ENCODE results near the gene KCNE1.

DNA sequence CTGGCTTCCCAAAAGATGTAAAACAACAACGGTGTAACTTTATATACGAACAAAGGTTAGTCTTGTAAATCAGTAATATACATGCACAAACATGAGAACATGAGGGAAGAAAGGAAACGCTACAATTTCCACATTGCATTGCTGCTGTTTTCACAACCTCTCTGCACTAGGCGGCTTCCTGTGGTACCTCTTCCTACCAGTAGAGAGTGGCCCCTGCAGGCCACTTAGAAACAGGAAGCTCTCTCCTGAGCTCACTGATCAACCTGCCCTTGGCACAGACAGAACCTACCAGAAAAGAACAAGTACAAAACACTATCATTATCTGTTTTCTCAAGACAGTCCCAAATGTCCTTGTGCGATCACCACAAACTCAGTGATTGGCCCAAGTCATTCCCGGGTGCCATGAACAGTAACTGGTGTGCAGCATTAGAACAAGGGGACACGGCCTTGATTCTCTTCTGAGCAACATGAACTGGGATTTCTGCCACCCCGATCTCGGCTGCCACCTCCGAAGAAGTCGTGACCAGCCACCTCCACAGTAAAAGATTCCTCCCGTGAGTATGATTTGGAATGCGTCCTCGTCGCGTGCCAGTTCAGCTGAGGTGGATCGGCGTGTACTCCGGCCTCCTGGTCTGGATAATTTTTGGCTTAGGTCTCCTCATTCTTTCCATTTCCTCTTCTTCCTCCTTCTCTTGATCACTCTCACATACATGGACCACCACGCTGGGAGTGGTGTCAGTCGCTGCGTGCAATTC is 5.7 kb upstream of the KCNE1 start:
- no peak for TF ChIP-seq POLR2A (IDR thresholded peaks at IDR 0.05)
- TF ChIP-seq, protein P1, sequence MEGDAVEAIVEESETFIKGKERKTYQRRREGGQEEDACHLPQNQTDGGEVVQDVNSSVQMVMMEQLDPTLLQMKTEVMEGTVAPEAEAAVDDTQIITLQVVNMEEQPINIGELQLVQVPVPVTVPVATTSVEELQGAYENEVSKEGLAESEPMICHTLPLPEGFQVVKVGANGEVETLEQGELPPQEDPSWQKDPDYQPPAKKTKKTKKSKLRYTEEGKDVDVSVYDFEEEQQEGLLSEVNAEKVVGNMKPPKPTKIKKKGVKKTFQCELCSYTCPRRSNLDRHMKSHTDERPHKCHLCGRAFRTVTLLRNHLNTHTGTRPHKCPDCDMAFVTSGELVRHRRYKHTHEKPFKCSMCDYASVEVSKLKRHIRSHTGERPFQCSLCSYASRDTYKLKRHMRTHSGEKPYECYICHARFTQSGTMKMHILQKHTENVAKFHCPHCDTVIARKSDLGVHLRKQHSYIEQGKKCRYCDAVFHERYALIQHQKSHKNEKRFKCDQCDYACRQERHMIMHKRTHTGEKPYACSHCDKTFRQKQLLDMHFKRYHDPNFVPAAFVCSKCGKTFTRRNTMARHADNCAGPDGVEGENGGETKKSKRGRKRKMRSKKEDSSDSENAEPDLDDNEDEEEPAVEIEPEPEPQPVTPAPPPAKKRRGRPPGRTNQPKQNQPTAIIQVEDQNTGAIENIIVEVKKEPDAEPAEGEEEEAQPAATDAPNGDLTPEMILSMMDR (IDR thresholded peaks at IDR 0.05), result no peak
- TF ChIP-seq POLR2AphosphoS5 (IDR thresholded peaks at IDR 0.05), result no peak
- TF ChIP-seq EP300 (IDR thresholded peaks at IDR 0.05), result no peak
